K562 treated with DMSO at 1 percent for 4 hours (cell line): Measurements from ENCODE around the gene RAB4A. TPM values are rescaled to one million over a fixed set of nuclear protein-coding genes. Genes with fewer than 3 reads are reported as not detected.

Experiments used
- total RNA-seq: library from RNA; unstranded; fragments of 300-600 nt; gene quantifications from 2 replicates; pipeline ENCODE4 v1.2.3, GENCODE V29; 2022; ENCODE audit not compliant: insufficient read depth

The RAB4A gene, protein sequence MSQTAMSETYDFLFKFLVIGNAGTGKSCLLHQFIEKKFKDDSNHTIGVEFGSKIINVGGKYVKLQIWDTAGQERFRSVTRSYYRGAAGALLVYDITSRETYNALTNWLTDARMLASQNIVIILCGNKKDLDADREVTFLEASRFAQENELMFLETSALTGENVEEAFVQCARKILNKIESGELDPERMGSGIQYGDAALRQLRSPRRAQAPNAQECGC
- 28.5 and 53.0 TPM in 2 replicates for total RNA-seq

DNA sequence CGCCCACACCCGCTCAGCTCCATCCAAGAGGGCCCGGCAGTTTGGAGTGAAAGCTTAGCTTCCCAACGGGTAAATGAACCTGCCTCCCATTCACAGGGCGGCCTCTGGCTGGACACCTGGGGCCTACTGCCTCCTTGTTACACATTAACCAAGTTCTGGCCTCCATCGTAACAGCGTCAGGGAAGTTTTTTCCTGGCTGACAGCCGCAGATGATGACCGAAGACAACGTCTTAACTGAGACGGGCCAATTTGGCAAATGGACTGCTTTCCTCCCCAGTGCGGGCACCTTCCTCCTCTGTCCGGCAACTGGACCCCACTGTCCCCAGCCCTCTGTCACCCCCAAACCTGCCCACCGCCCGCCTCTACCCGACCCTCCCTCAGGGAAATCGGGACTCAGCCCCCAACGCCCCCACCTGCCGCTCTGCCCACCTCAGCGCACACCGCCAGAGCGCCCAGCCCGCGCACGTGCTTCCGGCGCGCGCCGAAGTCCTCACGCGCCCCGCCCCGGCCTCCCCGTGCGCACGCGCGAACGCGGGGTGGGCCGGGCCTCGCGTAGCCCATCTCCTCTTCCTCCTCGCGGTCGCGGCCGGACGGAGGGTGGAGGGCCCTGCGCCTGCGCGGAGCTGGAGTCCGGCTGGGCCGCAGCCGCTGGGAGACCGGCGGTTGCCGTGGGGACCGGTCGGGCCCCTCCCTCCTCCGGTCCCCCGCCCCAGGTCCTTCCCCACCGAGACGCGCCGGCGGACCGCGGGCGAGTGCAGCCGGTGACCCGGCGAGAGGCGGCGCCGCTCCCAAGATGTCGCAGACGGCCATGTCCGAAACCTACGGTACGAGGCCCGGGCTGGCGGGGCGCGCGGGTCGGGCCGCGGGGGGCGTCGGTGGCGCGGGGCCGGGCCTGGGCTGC is at the start of gene RAB4A:
Gene RAB4A (plus strand): TSS at position 565 of the 901 bp plus-strand sequence. CDS start 229 bp downstream, at position 794.

DNA sequence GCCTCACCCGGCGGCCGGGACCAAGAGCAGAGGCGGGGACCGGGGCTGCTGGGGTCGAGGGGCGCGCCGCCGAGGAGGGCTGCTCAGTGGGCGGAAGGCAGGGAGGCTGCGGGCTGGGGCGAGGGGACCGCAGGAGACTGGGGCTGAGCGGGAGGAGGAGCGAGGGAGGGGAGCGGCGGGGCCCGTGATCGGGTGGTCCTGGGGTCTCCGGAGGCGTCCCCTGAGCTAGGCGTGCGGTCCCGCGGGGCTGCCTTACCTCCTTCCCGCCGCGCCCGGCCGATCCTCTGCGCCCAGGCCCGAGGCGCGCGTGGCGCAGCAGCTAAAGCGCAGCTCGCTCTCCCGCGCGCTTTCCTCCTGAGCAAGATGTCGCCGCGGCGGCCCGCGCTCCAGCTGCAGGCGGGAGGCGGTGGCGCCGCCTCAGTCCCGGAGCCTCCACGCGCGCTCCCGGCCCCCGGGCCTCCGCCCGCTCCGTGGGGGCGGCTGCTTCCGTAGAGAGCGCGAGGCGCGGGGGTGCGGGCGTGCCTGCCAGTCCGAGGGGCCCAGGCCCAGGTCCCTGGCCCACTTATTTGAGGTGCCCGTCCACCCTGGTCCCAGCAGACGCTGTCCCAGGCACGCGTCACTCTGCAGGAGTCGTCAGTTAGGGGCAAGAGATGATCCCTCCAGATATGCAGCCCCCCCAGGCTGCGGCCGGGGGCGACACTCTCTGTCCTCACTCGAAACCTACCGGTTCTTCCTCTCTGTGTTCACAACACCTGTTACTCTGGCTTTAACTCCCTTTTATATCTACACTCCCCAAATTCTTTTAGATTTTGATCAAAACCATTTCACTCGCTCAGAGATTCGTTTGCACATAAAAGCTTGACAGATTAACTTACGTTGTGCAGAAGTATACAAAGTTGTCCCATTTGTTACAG is 72.0 kb downstream of the RAB4A start, which contains the start of gene CCSAP:
Gene CCSAP (minus strand): TSS at position 392 of the 914 bp plus-strand sequence. CDS start 582 bp downstream, outside the sequence.

Other genes starting within 250 kb of the RAB4A start
- gene CCSAP, start 71.9 kb downstream of the RAB4A start, total RNA-seq = 5.9 and 8.1 TPM in 2 replicates
- 1.1 TPM in 1 of 2 replicates, not detected in the other for gene ACTA1, start 163.0 kb downstream of the RAB4A start, total RNA-seq
- 29.4 and 37.2 TPM in 2 replicates for gene NUP133, start 237.2 kb downstream of the RAB4A start, total RNA-seq